TTC549 (cell line): Measurements from ENCODE around the gene PARD3B.
A peak's percentile ranks its signal among the peaks of the same experiment; 100 is the strongest.

Source experiments
- FAIRE-seq: peaks from 2 replicates; lab custom pipeline; 2012; peaks lifted over from hg19 to GRCh38; lab: Jason Lieb, UNC

PARD3B gene

GRCh38 chr2:205283736-205284270 is 738.5 kb downstream of the PARD3B start:
- no peak for FAIRE-seq

GRCh38 chr2:205284334-205284733 is 739.1 kb downstream of the PARD3B start:
- FAIRE-seq = no peak

- no peak for FAIRE-seq
These were observed 742.0 kb downstream of the PARD3B start for GRCh38 chr2:205287316-205287715.

GRCh38 chr2:205288686-205289085 is 743.4 kb downstream of the PARD3B start:
- FAIRE-seq = no peak

DNA sequence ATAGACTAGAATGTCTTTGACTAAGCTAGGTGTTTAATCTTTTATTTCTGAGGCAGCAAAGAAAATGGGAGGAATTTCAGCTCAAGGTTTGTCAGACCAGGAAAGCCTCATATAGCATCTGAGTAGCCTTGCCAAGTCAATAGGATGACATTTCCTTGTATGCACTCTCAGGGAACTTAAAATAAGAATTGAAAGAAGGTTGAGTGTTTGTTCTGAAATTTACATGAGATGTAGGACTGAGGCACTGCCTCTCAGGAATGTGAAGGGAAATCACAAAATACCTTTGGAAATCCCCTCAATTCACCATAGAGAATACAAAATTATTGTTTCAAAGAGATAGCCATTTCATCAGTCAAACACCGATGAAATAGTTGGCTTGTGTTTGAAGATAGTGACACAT is 745.0 kb downstream of the PARD3B start:
- FAIRE-seq = no peak

GRCh38 chr2:205292665-205293295 is 747.5 kb downstream of the PARD3B start:
- FAIRE-seq = no peak

DNA sequence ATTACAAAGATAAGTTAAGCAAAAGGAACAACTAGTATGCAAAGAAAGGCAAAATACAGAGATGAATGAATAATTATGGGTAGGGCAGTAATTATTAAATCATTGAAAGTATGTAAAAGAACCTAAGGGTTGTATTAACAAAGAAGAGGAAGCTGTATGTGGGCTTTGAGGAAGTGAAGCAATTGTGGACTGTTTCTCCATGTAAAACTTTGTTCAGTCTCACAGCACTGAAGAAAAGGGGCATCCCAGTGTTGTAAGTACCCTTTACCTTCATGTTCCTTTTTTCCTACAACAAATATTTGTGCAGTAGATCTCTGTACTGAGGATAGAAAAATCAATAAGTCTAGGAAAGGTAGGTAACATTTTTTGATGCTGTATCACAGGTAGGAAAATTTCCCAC is 748.3 kb downstream of the PARD3B start:
- no peak for FAIRE-seq

GRCh38 chr2:205296959-205297358 is 751.7 kb downstream of the PARD3B start:
- FAIRE-seq = no peak

GRCh38 chr2:205297368-205297767 is 752.1 kb downstream of the PARD3B start:
- FAIRE-seq = no peak

DNA sequence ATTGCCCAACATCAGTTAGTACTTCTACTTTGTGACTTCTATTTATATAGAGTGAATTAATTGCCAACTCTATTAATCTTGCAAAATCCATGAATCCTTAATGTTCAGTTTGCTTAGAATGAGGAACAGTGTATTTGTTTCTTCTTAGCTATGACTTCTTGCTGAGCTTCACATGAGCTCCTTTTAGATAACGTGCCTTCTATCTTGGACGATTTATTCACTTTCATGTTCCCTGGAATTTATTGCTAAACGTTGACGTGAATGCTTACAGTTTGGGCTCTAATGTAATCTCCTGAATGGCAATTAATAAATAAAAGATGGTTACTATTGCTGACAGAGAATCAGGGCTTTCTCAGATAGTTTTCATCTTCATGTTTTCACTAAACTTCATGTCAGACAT is 752.6 kb downstream of the PARD3B start:
- FAIRE-seq = no peak

DNA sequence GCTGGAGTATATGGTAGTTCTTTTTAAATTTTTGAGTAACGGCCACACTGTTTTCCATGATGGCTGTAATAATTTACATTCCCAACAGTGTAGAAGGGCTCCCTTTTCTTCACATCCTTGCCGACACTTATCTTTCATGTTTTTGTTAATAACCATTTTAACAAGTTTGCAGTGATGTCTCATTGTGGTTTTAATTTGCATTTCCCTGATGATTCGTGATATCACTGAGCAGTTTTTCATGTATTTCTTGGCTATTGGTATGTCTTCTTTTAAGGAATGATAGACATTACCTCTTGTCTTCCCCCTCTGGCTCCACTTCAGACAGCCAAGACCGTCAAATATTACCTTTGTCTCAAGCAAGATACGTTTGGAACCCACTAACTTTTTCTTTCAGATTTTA is 765.9 kb downstream of the PARD3B start:
- FAIRE-seq = no peak

- FAIRE-seq = no peak
These were observed 776.0 kb downstream of the PARD3B start for GRCh38 chr2:205321231-205321630.

- FAIRE-seq = peak; percentile 39
These were observed 778.7 kb downstream of the PARD3B start for GRCh38 chr2:205323929-205324328.

GRCh38 chr2:205324355-205324754 is 779.1 kb downstream of the PARD3B start:
- no peak for FAIRE-seq

GRCh38 chr2:205333351-205333750 is 788.1 kb downstream of the PARD3B start:
- no peak for FAIRE-seq

DNA sequence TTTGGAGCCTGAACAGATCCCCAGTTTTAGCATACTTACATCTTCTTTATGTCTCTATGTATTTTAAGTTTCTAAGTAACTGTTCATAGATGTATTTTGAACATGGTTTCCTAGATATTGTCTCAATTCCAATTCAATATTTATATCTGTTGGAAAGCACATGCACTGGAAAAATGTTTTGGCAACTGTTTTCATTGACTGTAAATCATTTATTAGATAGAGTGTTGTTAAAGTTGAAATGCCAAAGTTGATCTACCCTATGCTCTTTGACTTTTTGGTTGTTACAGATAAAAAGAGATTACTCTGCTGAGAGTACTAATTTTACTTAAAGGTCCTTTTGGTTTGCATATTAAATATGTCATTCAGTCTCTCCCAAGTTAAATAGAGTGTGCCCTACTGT is 792.0 kb downstream of the PARD3B start:
- no peak for FAIRE-seq

DNA sequence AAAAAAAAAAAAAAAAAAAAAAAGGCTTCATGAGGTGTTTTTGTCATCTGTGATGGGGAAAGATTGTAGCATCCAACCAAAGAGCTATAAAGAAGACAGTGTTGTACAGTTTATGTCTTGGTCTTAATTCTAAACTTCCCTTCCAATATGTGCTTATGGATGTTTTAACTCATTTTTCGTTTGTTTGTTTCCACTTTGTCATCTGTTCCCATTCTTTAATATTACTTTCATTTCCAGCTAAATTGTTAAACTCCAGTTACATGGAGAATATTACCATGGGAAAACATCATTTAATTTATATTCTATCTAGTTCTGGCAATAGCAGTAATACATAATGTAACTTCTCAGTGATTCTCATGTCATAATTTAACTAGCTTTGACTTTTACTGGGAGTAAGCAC is 792.9 kb downstream of the PARD3B start:
- FAIRE-seq = no peak

- no peak for FAIRE-seq
These were observed 797.8 kb downstream of the PARD3B start for GRCh38 chr2:205343103-205343502.

- FAIRE-seq = no peak
These were observed 801.4 kb downstream of the PARD3B start for GRCh38 chr2:205346649-205347048.

DNA sequence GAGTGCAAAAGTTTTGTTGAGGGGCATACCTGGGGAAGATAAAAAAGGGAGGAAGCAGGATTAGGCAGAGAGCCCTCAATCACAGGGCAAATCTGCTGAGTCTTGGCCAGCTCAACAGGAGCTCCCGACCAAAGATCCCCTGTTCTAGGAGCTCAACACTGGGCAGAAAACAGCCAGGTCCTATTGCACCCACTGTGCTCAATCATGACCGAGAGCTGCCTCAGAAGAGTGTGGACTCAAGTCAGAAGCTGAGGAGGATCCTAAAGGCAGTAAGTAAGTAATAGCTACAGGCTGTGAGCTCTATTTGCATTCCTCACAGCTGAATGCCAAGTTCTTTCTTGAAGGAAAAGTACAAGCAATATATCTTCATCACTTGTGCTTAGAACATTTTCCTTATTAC is 802.6 kb downstream of the PARD3B start:
- no peak for FAIRE-seq

GRCh38 chr2:205352094-205352493 is 806.8 kb downstream of the PARD3B start:
- no peak for FAIRE-seq

DNA sequence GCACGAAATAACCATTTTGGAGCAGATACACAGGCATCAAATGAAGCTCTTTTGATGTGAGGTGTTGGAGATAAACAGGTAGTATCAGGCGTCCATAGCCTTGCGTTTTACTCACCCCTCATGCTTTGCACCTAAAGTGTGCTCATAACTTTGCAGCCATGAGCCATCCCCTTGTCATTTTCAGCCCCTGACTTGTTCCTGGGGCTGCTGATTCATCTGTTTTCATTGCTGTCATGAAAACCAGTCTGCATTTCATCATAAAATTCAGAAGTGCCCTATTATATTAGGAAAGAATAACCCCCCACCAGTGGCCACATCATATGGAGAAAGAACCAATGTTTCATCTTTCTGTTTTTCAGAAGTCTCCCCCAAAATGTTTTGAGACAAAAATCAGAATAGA is 807.3 kb downstream of the PARD3B start:
- no peak for FAIRE-seq

- FAIRE-seq = no peak
These were observed 812.5 kb downstream of the PARD3B start for GRCh38 chr2:205357732-205358131.

DNA sequence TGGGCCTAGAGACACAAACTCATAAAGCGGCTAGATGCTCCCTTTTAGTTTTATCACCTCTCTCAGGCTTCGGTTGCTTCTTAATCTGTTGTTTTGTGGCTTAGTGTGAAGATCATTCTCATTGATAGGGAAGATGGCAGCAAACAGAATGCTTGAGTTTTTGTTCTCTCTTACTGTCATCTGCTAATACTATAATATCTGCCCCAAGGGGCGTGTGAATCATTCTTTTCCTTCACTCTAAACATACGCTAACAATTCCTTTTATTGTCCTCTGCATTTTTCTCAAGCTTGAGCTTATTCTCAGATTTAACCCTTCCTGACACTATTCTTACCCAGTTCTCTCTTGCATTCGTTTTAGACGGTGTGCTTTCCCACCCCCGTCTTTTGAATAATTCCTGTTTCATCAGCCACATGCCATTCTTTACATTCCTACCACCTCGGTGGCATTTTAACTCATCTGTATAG is 813.1 kb downstream of the PARD3B start:
- no peak for FAIRE-seq

GRCh38 chr2:205361272-205361671 is 816.0 kb downstream of the PARD3B start:
- no peak for FAIRE-seq
